ENCODE results near the gene SSNA1.

GRCh38 chr9:137234055-137234697, 45.7 kb downstream of the SSNA1 start:
- no peak for TF ChIP-seq CTCF (IDR thresholded peaks at IDR 0.05)
- TF ChIP-seq POLR2A (IDR thresholded peaks at IDR 0.05), result no peak

Data from esophagus squamous epithelium (tissue), 4 donors.